HepG2 (cell line): ENCODE results near the gene CLPTM1L. TPM values are rescaled to one million over a fixed set of nuclear protein-coding genes. Genes with fewer than 3 reads are reported as not detected.

Experiments used
- ATAC-seq: fragments of 200-7000 bp; cut with Tn5 transposase; 3 replicates; pipeline ENCODE4 v1.9.1; 2020; ENCODE audit warnings: mild to moderate bottlenecking, moderate library complexity
- BruUV-seq: library from RNA; stranded (reverse); fragments of 400-500 nt; replicated peaks from 2 replicates; lab custom pipeline; 2021; lab: Mats Ljungman, UMichigan
- CTCF ChIA-PET: fragments of 300-600 bp; formaldehyde crosslinking; extraction: SDS; loops from one replicate; lab custom pipeline; 2021; ENCODE audit warnings: low total read pairs, inconsistent platforms, low intra/inter-chr PET ratio; lab: Yijun Ruan, JAX
- POLR2A ChIA-PET: fragments of 350-600 bp; sonication (Branson Sonifier 250); formaldehyde crosslinking; loops from one replicate; lab custom pipeline; 2020; ENCODE audit warnings: antibody characterized with exemption, inconsistent platforms; lab: Yijun Ruan, JAX
- DNase-seq: peaks from one replicate; pipeline ENCODE4 v3.0.0-alpha.2; 2015; ENCODE audit warnings: low spot score
- FAIRE-seq: peaks from 3 replicates; lab custom pipeline; 2011; peaks lifted over from hg19 to GRCh38; lab: Jason Lieb, UNC
- H2AFZ ChIP-seq: one replicate; pipeline ENCODE4 v1.6.1; 2011; ENCODE audit warnings: low read length, inconsistent platforms
- H3K27ac ChIP-seq: fragments of 300-600 bp; 3 replicates; pipeline ENCODE4 v1.8.0; 2011; ENCODE audit warnings: mixed run types, mild to moderate bottlenecking, mixed read lengths, low read length, inconsistent platforms; ENCODE audit not compliant: insufficient read depth; ENCODE audit errors: extremely low read length
- H3K27me3 ChIP-seq, 2 experiments: fragments of 200-600 bp in 1 of 2; 2 replicates in 1 of 2; 3 replicates in 1 of 2; pipeline versions ENCODE4 v1.6.0 to v1.8.0; 2011; ENCODE audit warnings: low read length in 2 of 2, mild to moderate bottlenecking in 2 of 2, moderate library complexity in 2 of 2, inconsistent platforms in 1 of 2; ENCODE audit not compliant: insufficient read depth in 2 of 2, control insufficient read depth in 1 of 2
- H3K36me3 ChIP-seq, 2 experiments: fragments of 200-600 bp in 1 of 2; replicated peaks in 1 of 2; 2 replicates in 1 of 2; 3 replicates in 1 of 2; pipeline versions ENCODE4 v1.5.1 to v1.8.0; 2011; ENCODE audit warnings: low read length in 2 of 2, inconsistent platforms in 1 of 2; ENCODE audit not compliant: insufficient read depth in 2 of 2, control insufficient read depth in 1 of 2
- H3K4me1 ChIP-seq: 2 replicates; pipeline ENCODE4 v1.5.1; 2012; ENCODE audit warnings: low read length, inconsistent platforms; ENCODE audit not compliant: insufficient read depth
- H3K4me2 ChIP-seq: 2 replicates; pipeline ENCODE4 v1.6.0; 2011; ENCODE audit warnings: low read depth, low read length, inconsistent platforms
- H3K4me3 ChIP-seq, 3 experiments: fragments of 200-600 bp in 1 of 3; sonication (generic), shearing (Covaris generic) in 1 of 3; replicated peaks in 1 of 3; 2 replicates each; pipeline ENCODE4 v1.5.1; 2011 to 2016; ENCODE audit warnings: low read length in 3 of 3, inconsistent platforms in 2 of 3, low read depth in 2 of 3, mild to moderate bottlenecking in 2 of 3, control low read depth in 1 of 3, mixed read lengths in 1 of 3; ENCODE audit not compliant: insufficient read depth in 1 of 3
- H3K79me2 ChIP-seq: one replicate; pipeline ENCODE4 v1.6.1; 2011; ENCODE audit warnings: low read length, inconsistent platforms; ENCODE audit not compliant: insufficient read depth
- H3K9ac ChIP-seq: 2 replicates; pipeline ENCODE4 v1.6.0; 2011; ENCODE audit warnings: mild to moderate bottlenecking, low read depth, low read length, inconsistent platforms; ENCODE audit not compliant: insufficient read depth
- H3K9me3 ChIP-seq: 2 replicates; pipeline ENCODE4 v1.5.1; 2012; ENCODE audit warnings: mild to moderate bottlenecking, low read length
- H4K20me1 ChIP-seq: 2 replicates; pipeline ENCODE4 v1.6.0; 2011; ENCODE audit warnings: inconsistent platforms, mild to moderate bottlenecking, low read length, moderate library complexity; ENCODE audit not compliant: insufficient read depth
- NFYC ChIP-seq: IDR thresholded peaks from 2 replicates; pipeline ENCODE4 v1.6.1; 2016; ENCODE audit warnings: missing genetic modification reagents, missing compliant biosample characterization
- PHF20 ChIP-seq: sonication (generic); formaldehyde crosslinking; IDR thresholded peaks from 2 replicates; pipeline ENCODE4 v1.5.0; 2020; ENCODE audit warnings: mild to moderate bottlenecking, missing genetic modification reagents
- RFX1 ChIP-seq: fragments of 450-650 bp; IDR thresholded peaks from 2 replicates; pipeline ENCODE4 v1.6.1; 2017
- TBX3 ChIP-seq: fragments of 450-650 bp; IDR thresholded peaks from 2 replicates; pipeline ENCODE4 v1.6.1; 2017; ENCODE audit warnings: antibody characterized with exemption, mild to moderate bottlenecking, inconsistent platforms, borderline replicate concordance
- TFDP2 ChIP-seq: sonication (generic); formaldehyde crosslinking; IDR thresholded peaks from 2 replicates; pipeline ENCODE4 v1.4.0; 2020; ENCODE audit warnings: missing genetic modification reagents
- THRA ChIP-seq: sonication (generic); formaldehyde crosslinking; IDR thresholded peaks from 2 replicates; pipeline ENCODE4 v1.4.0; 2020; ENCODE audit warnings: missing genetic modification reagents, borderline replicate concordance
- U2AF2 ChIP-seq: fragments of 200-400 bp; formaldehyde crosslinking; IDR thresholded peaks from 2 replicates; pipeline ENCODE4 v1.6.1; 2017; ENCODE audit warnings: low read depth, mild to moderate bottlenecking, low read length
- ZBTB1 ChIP-seq: sonication (generic); formaldehyde crosslinking; IDR thresholded peaks from 2 replicates; pipeline ENCODE4 v1.4.0; 2020; ENCODE audit warnings: missing genetic modification reagents, borderline replicate concordance
- ZC3H4 ChIP-seq: sonication (generic); formaldehyde crosslinking; IDR thresholded peaks from 2 replicates; pipeline ENCODE4 v1.4.0; 2020; ENCODE audit warnings: missing genetic modification reagents, borderline replicate concordance
- ZKSCAN1 ChIP-seq: fragments of 150-350 bp; IDR thresholded peaks from 2 replicates; pipeline ENCODE4 v1.6.1; 2014; ENCODE audit warnings: low read length
- ZNF138 ChIP-seq: sonication (generic); formaldehyde crosslinking; IDR thresholded peaks from 2 replicates; pipeline ENCODE4 v1.5.0; 2020; ENCODE audit warnings: mild to moderate bottlenecking, low read depth, missing genetic modification reagents
- ZNF235 ChIP-seq: sonication (generic); formaldehyde crosslinking; IDR thresholded peaks from 2 replicates; pipeline ENCODE4 v1.8.1; 2023; ENCODE audit warnings: mild to moderate bottlenecking, missing genetic modification reagents, borderline replicate concordance
- ZNF282 ChIP-seq: fragments of 450-650 bp; IDR thresholded peaks from 2 replicates; pipeline ENCODE4 v1.6.1; 2018; ENCODE audit not compliant: partially characterized antibody
- ZNF567 ChIP-seq: sonication (generic); formaldehyde crosslinking; IDR thresholded peaks from 2 replicates; pipeline ENCODE4 v1.8.1; 2023; ENCODE audit warnings: mild to moderate bottlenecking, missing genetic modification reagents, borderline replicate concordance
- WGBS: methylation state at CpG from one replicate; pipeline ENCODE4 v1.1.6; 2017; ENCODE audit warnings: low lambda C conversion rate; 5-methylcytosine and 5-hydroxymethylcytosine counted together
- in situ Hi-C: cut with HindIII; loops from 2 replicates; pipeline ENCODE4 v1.10.0; 2017; ENCODE audit warnings: low pct_unique_long_range_greater_than_20kb; ENCODE audit not compliant: extremely low pct_ligation_motif_present
- intact Hi-C: fragments of 100-400 bp; cut with micrococcal nuclease; formaldehyde crosslinking; loops from one replicate; pipeline ENCODE4 v1.10.0; 2022; ENCODE audit not compliant: unreplicated experiment
- polyA plus RNA-seq, 8 experiments: library from polyadenylated mRNA; depleted of rRNA in 3 of 8; stranded (reverse) in 7 of 8; unstranded in 1 of 8; fragments of >200 nt; fragmentation: Illumina TruSeq in 4 of 8; extraction: Trizol in 4 of 8; gene quantifications; 2 replicates each; pipeline versions ENCODE4 v1.2.1 to v1.2.3, GENCODE V29; 2011 to 2016; ENCODE audit warnings: low read depth in 4 of 8, missing spikeins in 1 of 8, mixed read lengths in 1 of 8; ENCODE audit not compliant: insufficient read depth in 1 of 8
- total RNA-seq, 5 experiments: library from RNA; depleted of rRNA; stranded (reverse); fragments of >200 nt; fragmentation: Illumina TruSeq; extraction: Trizol; gene quantifications; 2 replicates each; pipeline ENCODE4 v1.2.3, GENCODE V29; 2016; ENCODE audit warnings: low read depth in 1 of 5

CLPTM1L gene
- total and polyA plus RNA-seq, 2 of the 13 experiments (the other 11 are each of a cell fraction or from before 2014, with no cell fraction given) = 80.3 to 124 TPM

- Histone ChIP-seq H3K4me1 (no peaks in the 10 kb centered on the region), H3K4me3 (no peak overlapping the region), H3K36me3 (no peaks in the 10 kb centered on the region), H3K27ac (no peak overlapping the region), H2AFZ (no peak overlapping the region), H3K79me2 (no peaks in the 10 kb centered on the region), H3K4me2 (no peak overlapping the region), H3K27me3 (peaks cover 25 to 88% of the 10 kb centered on the region in 2 experiments), H3K9ac (no peak overlapping the region), H3K9me3 (no peaks in the 10 kb centered on the region), H4K20me1 (no peaks in the 10 kb centered on the region)
- WGBS = 15% methylated on average over 14 of the region's 36 CpGs
- ChIA-PET CTCF (no interaction called here), POLR2A (no interaction called here)
- ATAC-seq (no peak), FAIRE-seq (no peak), DNase-seq (no peak)
- TF ChIP-seq TFDP2 = no peak
- no peak for TF ChIP-seq THRA (CRISPR knock-in tag)
- no peak for TF ChIP-seq ZKSCAN1
- TF ChIP-seq NFYC = no peak
- TF ChIP-seq ZC3H4 (CRISPR knock-in tag) = no peak
- no peak for TF ChIP-seq ZNF235
- no peak for TF ChIP-seq RFX1
- no peak for TF ChIP-seq TBX3
- no peak for TF ChIP-seq ZBTB1 (CRISPR knock-in tag)
- TF ChIP-seq U2AF2 = no peak
- no peak for TF ChIP-seq ZNF138 (CRISPR knock-in tag)
- no peak for TF ChIP-seq PHF20 (CRISPR knock-in tag)
- TF ChIP-seq ZNF567 = no peak
- TF ChIP-seq ZNF282 = no peak
- BruUV-seq = no TSS peak
- intact Hi-C loops = no loop called here
- in situ Hi-C loops = no loop called here
These were observed 48.9 kb upstream of the CLPTM1L start for GRCh38 chr5:1393571-1394501.
